SH-SY5Y (cell line): ENCODE data around the gene NLK.

ENCODE experiments used
- GATA2 ChIP-seq: IDR thresholded peaks from 2 replicates; pipeline ENCODE4 v1.6.1; 2011; ENCODE audit warnings: mild to moderate bottlenecking, low read depth, low read length
- GATA3 ChIP-seq: IDR thresholded peaks from 2 replicates; pipeline ENCODE4 v1.6.1; 2011; ENCODE audit warnings: low read depth, mild to moderate bottlenecking, low read length, moderate library complexity

GRCh38 chr17:28041844-28042656 is 427 bp upstream of the NLK start:
- TF ChIP-seq GATA2 (no peak), GATA3 (no peak)
